Osteocyte (in vitro differentiated cells): ENCODE results near the gene CHEK1. TPM values are rescaled to one million over a fixed set of nuclear protein-coding genes. Genes with fewer than 3 reads are reported as not detected.

ENCODE experiments used
- DNase-seq: peaks from one replicate; pipeline ENCODE4 v3.0.0; 2021; ENCODE audit warnings: mixed read lengths; ENCODE audit not compliant: unreplicated experiment; ENCODE audit errors: extremely low spot score
- H3K27ac Mint-ChIP-seq: one replicate; pipeline ENCODE4 v1.8.0; 2021; ENCODE audit warnings: mild to moderate bottlenecking, mixed read lengths; ENCODE audit not compliant: unreplicated experiment
- H3K27me3 Mint-ChIP-seq: one replicate; pipeline ENCODE4 v1.8.0; 2021; ENCODE audit warnings: mixed read lengths; ENCODE audit not compliant: unreplicated experiment
- H3K36me3 Mint-ChIP-seq: one replicate; pipeline ENCODE4 v1.8.0; 2021; ENCODE audit warnings: mixed read lengths; ENCODE audit not compliant: unreplicated experiment
- H3K4me1 Mint-ChIP-seq: one replicate; pipeline ENCODE4 v1.8.0; 2021; ENCODE audit warnings: mixed read lengths; ENCODE audit not compliant: unreplicated experiment
- H3K4me3 Mint-ChIP-seq: one replicate; pipeline ENCODE4 v1.8.0; 2021; ENCODE audit warnings: mild to moderate bottlenecking, moderate library complexity, mixed read lengths; ENCODE audit not compliant: unreplicated experiment
- H3K9me3 Mint-ChIP-seq: one replicate; pipeline ENCODE4 v1.8.0; 2021; ENCODE audit warnings: mixed read lengths; ENCODE audit not compliant: unreplicated experiment
- total RNA-seq: library from RNA; stranded (reverse); gene quantifications from 2 replicates; pipeline ENCODE4 v1.2.1, GENCODE V29; 2021
- TF ChIP-seq, protein P1 (sequence below): fragments of 200-600 bp; sonication (generic); IDR thresholded peaks from 2 replicates; pipeline ENCODE4 v1.5.0; 2021; ENCODE audit warnings: antibody characterized with exemption, mild to moderate bottlenecking, moderate library complexity

Gene CHEK1
- total RNA-seq, 1 donor from 2014 or later = 23.1 TPM

DNA sequence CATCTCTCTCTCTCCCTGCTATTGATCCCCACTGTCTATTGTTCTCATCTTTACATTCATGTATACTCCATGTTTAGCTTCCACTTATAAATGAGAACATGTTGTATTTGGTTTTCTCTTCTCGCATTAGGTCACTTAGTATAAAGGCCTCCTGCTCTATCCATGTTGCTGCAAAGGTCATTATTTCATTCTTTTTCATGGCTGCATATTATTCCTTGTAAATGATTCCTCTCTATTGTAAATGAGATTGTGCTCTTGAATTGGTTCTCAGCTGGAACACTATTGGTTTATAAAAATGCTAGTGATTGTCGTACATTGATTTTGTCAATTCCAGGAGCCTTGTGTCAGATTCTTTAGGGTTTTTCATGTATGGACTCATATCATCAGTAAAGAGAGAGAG lies 42.2 kb downstream of the CHEK1 start:
- peaks cover 27% of the 10 kb centered on the region for H3K9me3 Mint-ChIP-seq
- DNase-seq = no peak
- no peak overlapping the region for H3K4me3 Mint-ChIP-seq
- no peaks in the 10 kb centered on the region for H3K27me3 Mint-ChIP-seq
- no peak overlapping the region for H3K27ac Mint-ChIP-seq
- TF ChIP-seq, protein P1, sequence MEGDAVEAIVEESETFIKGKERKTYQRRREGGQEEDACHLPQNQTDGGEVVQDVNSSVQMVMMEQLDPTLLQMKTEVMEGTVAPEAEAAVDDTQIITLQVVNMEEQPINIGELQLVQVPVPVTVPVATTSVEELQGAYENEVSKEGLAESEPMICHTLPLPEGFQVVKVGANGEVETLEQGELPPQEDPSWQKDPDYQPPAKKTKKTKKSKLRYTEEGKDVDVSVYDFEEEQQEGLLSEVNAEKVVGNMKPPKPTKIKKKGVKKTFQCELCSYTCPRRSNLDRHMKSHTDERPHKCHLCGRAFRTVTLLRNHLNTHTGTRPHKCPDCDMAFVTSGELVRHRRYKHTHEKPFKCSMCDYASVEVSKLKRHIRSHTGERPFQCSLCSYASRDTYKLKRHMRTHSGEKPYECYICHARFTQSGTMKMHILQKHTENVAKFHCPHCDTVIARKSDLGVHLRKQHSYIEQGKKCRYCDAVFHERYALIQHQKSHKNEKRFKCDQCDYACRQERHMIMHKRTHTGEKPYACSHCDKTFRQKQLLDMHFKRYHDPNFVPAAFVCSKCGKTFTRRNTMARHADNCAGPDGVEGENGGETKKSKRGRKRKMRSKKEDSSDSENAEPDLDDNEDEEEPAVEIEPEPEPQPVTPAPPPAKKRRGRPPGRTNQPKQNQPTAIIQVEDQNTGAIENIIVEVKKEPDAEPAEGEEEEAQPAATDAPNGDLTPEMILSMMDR = no peak
- H3K36me3 Mint-ChIP-seq = peaks cover 41% of the 10 kb centered on the region
- H3K4me1 Mint-ChIP-seq = no peaks in the 10 kb centered on the region

DNA sequence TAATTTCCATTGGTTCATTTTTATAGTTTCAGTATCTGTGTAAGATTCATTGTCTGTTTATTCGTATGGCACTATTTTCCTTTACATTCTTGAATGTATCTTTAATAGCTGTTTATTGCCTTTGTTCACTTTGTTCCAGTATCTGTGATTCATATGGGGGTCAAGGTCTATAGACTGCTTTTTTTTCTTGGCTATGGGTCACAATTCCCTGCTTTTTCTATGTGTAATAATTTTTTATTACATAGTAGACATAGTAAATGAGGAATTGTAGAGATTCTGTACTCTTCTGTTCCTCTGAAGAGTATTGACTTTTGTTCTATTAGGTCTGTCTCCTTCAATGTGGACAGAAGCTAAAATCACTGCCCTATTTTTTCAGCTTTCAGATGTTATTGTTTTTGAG lies 45.2 kb downstream of the CHEK1 start:
- DNase-seq = no peak
- TF ChIP-seq, protein P1 = no peak
- Mint-ChIP-seq H3K4me3 (no peak overlapping the region), H3K36me3 (peaks cover 27% of the 10 kb centered on the region), H3K4me1 (no peaks in the 10 kb centered on the region), H3K27me3 (no peaks in the 10 kb centered on the region), H3K27ac (no peak overlapping the region), H3K9me3 (peaks cover 19% of the 10 kb centered on the region)

DNA sequence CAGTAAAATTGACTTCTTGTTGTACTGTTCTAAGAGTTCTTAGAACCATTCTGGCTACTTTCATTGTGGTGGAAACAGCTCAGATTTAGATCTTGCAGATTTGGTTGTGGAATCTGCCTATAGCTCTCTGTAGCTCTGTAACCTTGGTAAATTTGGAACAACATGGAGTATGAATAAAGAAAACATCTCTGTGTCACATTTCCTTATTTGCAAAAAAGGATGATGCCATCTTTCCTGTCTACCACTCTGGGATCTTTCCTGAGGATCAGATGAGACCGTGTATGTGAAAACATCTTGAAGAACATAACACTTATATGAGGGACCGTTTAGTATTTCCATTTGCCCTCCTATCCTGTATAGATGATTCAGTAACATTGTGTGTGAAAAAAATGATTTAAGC lies 46.6 kb downstream of the CHEK1 start:
- H3K4me1 Mint-ChIP-seq = no peaks in the 10 kb centered on the region
- no peak overlapping the region for H3K4me3 Mint-ChIP-seq
- TF ChIP-seq, protein P1 = no peak
- no peak for DNase-seq
- H3K36me3 Mint-ChIP-seq = peaks cover 13% of the 10 kb centered on the region
- no peak overlapping the region for H3K27ac Mint-ChIP-seq
- peaks cover 8% of the 10 kb centered on the region for H3K9me3 Mint-ChIP-seq
- H3K27me3 Mint-ChIP-seq = no peaks in the 10 kb centered on the region

DNA sequence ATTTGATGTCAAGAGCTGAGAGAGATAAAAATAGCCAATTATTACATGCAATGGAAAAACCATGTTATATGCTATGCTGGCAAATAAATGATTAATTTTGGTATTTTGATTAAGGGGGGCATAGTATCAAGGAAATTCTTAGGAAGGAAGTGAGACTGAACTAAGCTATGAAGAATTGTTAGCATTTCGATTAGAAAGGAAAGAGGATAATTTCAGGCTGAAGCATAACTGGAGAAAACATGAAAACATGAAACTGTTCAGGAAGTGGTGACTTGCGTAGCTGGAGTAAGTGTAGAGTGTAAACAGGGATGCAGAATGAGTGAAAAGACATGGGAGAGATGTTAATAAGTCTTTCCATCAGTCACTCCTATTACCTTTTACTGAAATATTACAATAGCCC lies 49.2 kb downstream of the CHEK1 start:
- TF ChIP-seq, protein P1 = no peak
- no peak for DNase-seq
- Mint-ChIP-seq H3K27ac (no peak overlapping the region), H3K4me3 (no peak overlapping the region), H3K36me3 (peaks cover 7% of the 10 kb centered on the region), H3K4me1 (no peaks in the 10 kb centered on the region), H3K27me3 (no peaks in the 10 kb centered on the region), H3K9me3 (no peaks in the 10 kb centered on the region)

DNA sequence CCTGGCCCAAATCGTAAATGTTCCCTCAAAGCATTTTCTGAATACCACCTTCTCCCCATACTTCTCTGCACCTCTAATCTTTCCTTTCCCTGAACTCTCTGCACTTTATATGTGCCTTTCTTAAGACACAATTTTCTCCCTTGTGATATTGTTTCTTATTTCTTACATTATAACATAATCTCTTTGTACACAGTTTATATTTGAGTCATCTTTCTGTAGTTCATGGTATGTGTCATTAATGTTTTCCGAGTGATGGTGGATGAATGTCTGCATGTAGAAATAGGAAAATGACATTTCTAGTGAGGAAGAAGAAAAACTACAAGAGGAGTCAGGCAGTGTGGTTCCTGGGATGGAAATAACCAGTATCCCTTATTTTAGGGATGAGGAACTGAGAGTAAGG lies 50.2 kb downstream of the CHEK1 start:
- peaks cover 3% of the 10 kb centered on the region for H3K36me3 Mint-ChIP-seq
- no peak overlapping the region for H3K27ac Mint-ChIP-seq
- no peaks in the 10 kb centered on the region for H3K9me3 Mint-ChIP-seq
- TF ChIP-seq, protein P1 = no peak
- no peaks in the 10 kb centered on the region for H3K4me1 Mint-ChIP-seq
- no peak for DNase-seq
- H3K27me3 Mint-ChIP-seq = no peaks in the 10 kb centered on the region
- no peak overlapping the region for H3K4me3 Mint-ChIP-seq
